Spleen (tissue), 11 donors: ENCODE data around the gene TAF13. TPM values are rescaled to one million over a fixed set of nuclear protein-coding genes. Genes with fewer than 3 reads are reported as not detected.

Source experiments
- DNase-seq: peaks from one replicate; pipeline ENCODE4 v3.0.0-alpha.2; 2020
- H3K27ac ChIP-seq, 8 donors: fragments of 200-600 bp; sonication (generic) in 7 of 8; 1 replicate in 4 of 8; 2 replicates in 4 of 8; pipeline versions ENCODE4 v1.5.0 to v1.8.0; 2016 to 2021; ENCODE audit warnings: inconsistent platforms in 4 of 8, mild to moderate bottlenecking in 4 of 8, moderate library complexity in 1 of 8
- H3K27me3 ChIP-seq, 7 donors: fragments of 200-600 bp; sonication (generic) in 6 of 7; replicated peaks in 1 of 7; 1 replicate in 4 of 7; 2 replicates in 3 of 7; pipeline versions ENCODE4 v1.5.0 to v1.8.0; 2016 to 2021; ENCODE audit warnings: inconsistent platforms in 3 of 7, mild to moderate bottlenecking in 1 of 7
- H3K36me3 ChIP-seq, 6 donors: fragments of 200-600 bp; sonication (generic) in 5 of 6; 1 replicate in 4 of 6; 2 replicates in 2 of 6; pipeline versions ENCODE4 v1.5.0 to v1.8.0; 2016 to 2021; ENCODE audit warnings: inconsistent platforms in 2 of 6
- H3K4me1 ChIP-seq, 6 donors: fragments of 200-600 bp; sonication (generic) in 5 of 6; 1 replicate in 3 of 6; 2 replicates in 3 of 6; pipeline versions ENCODE4 v1.5.0 to v1.8.0; 2016 to 2021; ENCODE audit warnings: inconsistent platforms in 3 of 6
- H3K4me3 ChIP-seq, 8 donors: fragments of 200-600 bp; sonication (generic) in 7 of 8; 1 replicate in 4 of 8; 2 replicates in 4 of 8; pipeline versions ENCODE4 v1.5.0 to v1.8.0; 2016 to 2021; ENCODE audit warnings: inconsistent platforms in 4 of 8, mild to moderate bottlenecking in 4 of 8, moderate library complexity in 2 of 8
- H3K9me3 ChIP-seq, 8 donors: fragments of 200-600 bp; sonication (generic) in 7 of 8; 1 replicate in 4 of 8; 2 replicates in 4 of 8; pipeline versions ENCODE4 v1.5.0 to v1.8.0; 2016 to 2021; ENCODE audit warnings: inconsistent platforms in 4 of 8
- POLR2A ChIP-seq, 3 donors: fragments of 450-650 bp; IDR thresholded peaks; one replicate each; pipeline ENCODE4 v1.5.1; 2017; ENCODE audit warnings: antibody characterized with exemption in 3 of 3, mild to moderate bottlenecking in 1 of 3
- POLR2AphosphoS5 ChIP-seq, 3 donors: sonication (generic); formaldehyde crosslinking; IDR thresholded peaks; one replicate each; pipeline ENCODE4 v1.5.1; 2017; ENCODE audit warnings: antibody characterized with exemption in 3 of 3
- WGBS, 5 donors: extraction: QIAGEN DNeasy Blood & Tissue Kit in 3 of 5; methylation state at CpG; one replicate each; pipeline versions ENCODE4 v1.1.5 to v1.1.7; 2013 to 2018; 5-methylcytosine and 5-hydroxymethylcytosine counted together
- intact Hi-C: fragments of 100-400 bp; cut with DNase I; formaldehyde crosslinking; loops from one replicate; pipeline ENCODE4 v1.15.0; 2023; ENCODE audit warnings: low total_unique reads
- polyA plus RNA-seq, 3 donors: library from polyadenylated mRNA; stranded (reverse); fragments of 200-250 nt; gene quantifications; one replicate each; pipeline ENCODE4 v1.2.1, GENCODE V29; 2013
- total RNA-seq, 7 donors: library from RNA; depleted of rRNA in 3 of 7; stranded (reverse); fragments of >200 nt in 3 of 7; fragmentation: NEBNext Ultra II Directional in 4 of 7; extraction: Animal tissue kit (Norgen Biotek cat#: 25700) in 4 of 7; gene quantifications; one replicate each; pipeline versions ENCODE4 v1.1.0 to v1.2.1, GENCODE V29; 2016 to 2021
- TF ChIP-seq, protein P1 (sequence below), 11 experiments: fragments of 200-600 bp in 7 of 11; fragments of 450-650 bp in 4 of 11; sonication (generic) in 4 of 11; IDR thresholded peaks in 8 of 11; conservative IDR thresholded peaks in 3 of 11; 1 replicate in 7 of 11; 2 replicates in 4 of 11; pipeline versions ENCODE4 v1.4.0 to v1.8.0; 2016 to 2021; ENCODE audit warnings: antibody characterized with exemption in 11 of 11, inconsistent platforms in 4 of 11, mild to moderate bottlenecking in 1 of 11
- donor health status: healthy with polysubstance abuse.
- donor health status: DM: no; HTN: no; CAD: no; lungs with moderate emphysema.
- donor health status: DM: no; HTN: no; CAD: no.
- donor health status: Bipolar disorder and iron deficiency.
- donor health status: healthy.
- donor health status: DM: no; HTN: no; CAD: no.
- donor health status: DM: yes; HTN: yes; CAD: no.

The TAF13 gene
- total and polyA plus RNA-seq, 10 donors: 9.0 to 32.5 (median 22.7) TPM

- H3K4me3 ChIP-seq: peak overlapping the region in 7 of 8 donors; percentile 59 to 86 (median 67)
- no peaks in the 10 kb centered on the region for H3K27me3 ChIP-seq
- peaks cover 0 to 8% (median 0%) of the 10 kb centered on the region in 8 donors for H3K9me3 ChIP-seq
- TF ChIP-seq POLR2AphosphoS5 (IDR thresholded peaks at IDR 0.05) (no peak), POLR2A (IDR thresholded peaks at IDR 0.05) (no peak)
- TF ChIP-seq, protein P1, sequence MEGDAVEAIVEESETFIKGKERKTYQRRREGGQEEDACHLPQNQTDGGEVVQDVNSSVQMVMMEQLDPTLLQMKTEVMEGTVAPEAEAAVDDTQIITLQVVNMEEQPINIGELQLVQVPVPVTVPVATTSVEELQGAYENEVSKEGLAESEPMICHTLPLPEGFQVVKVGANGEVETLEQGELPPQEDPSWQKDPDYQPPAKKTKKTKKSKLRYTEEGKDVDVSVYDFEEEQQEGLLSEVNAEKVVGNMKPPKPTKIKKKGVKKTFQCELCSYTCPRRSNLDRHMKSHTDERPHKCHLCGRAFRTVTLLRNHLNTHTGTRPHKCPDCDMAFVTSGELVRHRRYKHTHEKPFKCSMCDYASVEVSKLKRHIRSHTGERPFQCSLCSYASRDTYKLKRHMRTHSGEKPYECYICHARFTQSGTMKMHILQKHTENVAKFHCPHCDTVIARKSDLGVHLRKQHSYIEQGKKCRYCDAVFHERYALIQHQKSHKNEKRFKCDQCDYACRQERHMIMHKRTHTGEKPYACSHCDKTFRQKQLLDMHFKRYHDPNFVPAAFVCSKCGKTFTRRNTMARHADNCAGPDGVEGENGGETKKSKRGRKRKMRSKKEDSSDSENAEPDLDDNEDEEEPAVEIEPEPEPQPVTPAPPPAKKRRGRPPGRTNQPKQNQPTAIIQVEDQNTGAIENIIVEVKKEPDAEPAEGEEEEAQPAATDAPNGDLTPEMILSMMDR (IDR thresholded peaks at IDR 0.05 in 8 of 11, conservative IDR thresholded peaks at IDR 0.05 in 3 of 11): peak in 7 of 11 experiments; percentile 16 to 57 (median 35)
- H3K4me1 ChIP-seq: peaks cover 11 to 54% (median 34%) of the 10 kb centered on the region in 6 donors
- H3K27ac ChIP-seq: peak overlapping the region in 6 of 8 donors; percentile 94 to 99 (median 98)
- peaks cover 2 to 21% (median 13%) of the 10 kb centered on the region in 6 donors for H3K36me3 ChIP-seq
- intact Hi-C loops: no loop called here
- 63 to 89% (median 79%) methylated on average over 31 of the region's 31 CpGs for whole genome bisulfite sequencing, 5 donors
- DNase-seq: no peak
Measured at GRCh38 chr1:109089242-109090015, 13.6 kb upstream of the TAF13 start.

GRCh38 chr1:109084563-109085517 lies 9.0 kb upstream of the TAF13 start:
- no peaks in the 10 kb centered on the region for H3K27me3 ChIP-seq
- no peak overlapping the region for H3K4me3 ChIP-seq
- H3K27ac ChIP-seq: no peak overlapping the region
- H3K9me3 ChIP-seq: peaks cover 0 to 7% (median 0%) of the 10 kb centered on the region in 8 donors
- peaks cover 0 to 18% (median 6%) of the 10 kb centered on the region in 6 donors for H3K4me1 ChIP-seq
- H3K36me3 ChIP-seq: no peaks in the 10 kb centered on the region
- intact Hi-C loops: no loop called here
- TF ChIP-seq, protein P1 (IDR thresholded peaks at IDR 0.05 in 8 of 11, conservative IDR thresholded peaks at IDR 0.05 in 3 of 11): no peak
- TF ChIP-seq POLR2AphosphoS5 (IDR thresholded peaks at IDR 0.05): no peak
- no peak for DNase-seq
- 79 to 90% (median 84%) methylated on average over 13 of the region's 13 CpGs for WGBS, 5 donors

DNA sequence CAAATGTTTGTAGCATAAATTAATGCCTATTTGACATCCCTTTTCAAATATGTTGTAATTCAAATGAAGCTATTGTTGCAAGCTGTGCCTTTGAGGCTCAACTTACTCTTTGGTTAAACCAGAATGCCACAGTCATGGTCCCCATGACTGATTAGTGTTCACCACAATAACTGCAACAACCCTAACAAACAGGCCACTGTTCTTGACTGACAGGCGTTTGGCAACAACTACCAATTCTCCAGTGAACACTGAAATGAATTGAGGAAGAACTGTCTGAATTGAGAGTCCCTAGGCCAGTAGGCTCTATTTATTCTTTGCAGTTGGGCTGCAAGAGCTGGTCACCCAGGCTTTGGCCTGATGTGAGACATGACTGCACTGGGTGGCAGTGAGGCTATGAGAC lies 8.1 kb upstream of the TAF13 start:
- 42 to 65% (median 50%) methylated on average over 1 of the region's 1 CpG for WGBS, 5 donors
- Histone ChIP-seq H3K4me3 (no peak overlapping the region), H3K36me3 (no peaks in the 10 kb centered on the region), H3K4me1 (peaks cover 0 to 8% (median 0%) of the 10 kb centered on the region in 6 donors), H3K27ac (no peak overlapping the region), H3K9me3 (no peaks in the 10 kb centered on the region), H3K27me3 (no peaks in the 10 kb centered on the region)
- intact Hi-C loops: no loop called here
- no peak for DNase-seq
- TF ChIP-seq POLR2A (IDR thresholded peaks at IDR 0.05) (no peak), POLR2AphosphoS5 (IDR thresholded peaks at IDR 0.05) (no peak)
- TF ChIP-seq, protein P1 (IDR thresholded peaks at IDR 0.05 in 8 of 11, conservative IDR thresholded peaks at IDR 0.05 in 3 of 11): no peak
